ENCODE measurements around the gene STRIT1. TPM values are rescaled to one million over a fixed set of nuclear protein-coding genes. Genes with fewer than 3 reads are reported as not detected.

Gene STRIT1
- total and polyA plus RNA-seq, 7 donors, result 2.4 TPM; not detected in 6

DNA sequence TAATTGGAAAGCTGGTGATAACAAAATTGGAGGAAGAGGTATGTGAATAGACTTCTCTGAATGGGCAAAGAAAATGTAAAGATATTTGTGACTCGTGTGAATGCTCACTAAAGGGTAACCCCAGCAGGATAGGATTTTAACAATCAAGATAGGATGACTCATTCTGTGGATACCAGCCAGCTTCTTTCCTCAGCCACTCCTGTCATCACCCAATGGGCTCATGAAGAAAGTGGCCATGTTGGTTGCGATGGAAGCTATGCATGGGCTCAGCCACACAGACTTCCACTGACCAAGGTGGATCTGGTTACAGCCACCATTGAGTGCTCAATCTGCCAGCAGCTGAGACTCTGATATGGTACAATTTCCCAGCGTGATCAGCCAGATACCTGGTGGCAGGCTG lies 40.9 kb downstream of the STRIT1 start:
- Histone ChIP-seq H3K27me3 (no peaks in the 10 kb centered on the region), H3K4me1 (no peaks in the 10 kb centered on the region), H3K9me3 (no peaks in the 10 kb centered on the region), H3K27ac (no peak overlapping the region), H3K36me3 (no peaks in the 10 kb centered on the region), H3K4me3 (no peak overlapping the region)
- no peak for DNase-seq
- WGBS, 2 donors, result 85 to 91% methylated on average over 3 of the region's 3 CpGs
- TF ChIP-seq POLR2A (IDR thresholded peaks at IDR 0.05), result no peak
- intact Hi-C loops (cut with DNase I), result no loop called here

- TF ChIP-seq POLR2AphosphoS5 (IDR thresholded peaks at IDR 0.05) (no peak), POLR2A (IDR thresholded peaks at IDR 0.05) (no peak), EP300 (IDR thresholded peaks at IDR 0.05) (no peak), CTCF (IDR thresholded peaks at IDR 0.05) (no peak)
- WGBS, 2 donors, result 40 to 51% methylated on average over 2 of the region's 2 CpGs
- no peak overlapping the region for H3K4me3 ChIP-seq
These were observed 41.5 kb downstream of the STRIT1 start for GRCh38 chr3:155252021-155252420.

DNA sequence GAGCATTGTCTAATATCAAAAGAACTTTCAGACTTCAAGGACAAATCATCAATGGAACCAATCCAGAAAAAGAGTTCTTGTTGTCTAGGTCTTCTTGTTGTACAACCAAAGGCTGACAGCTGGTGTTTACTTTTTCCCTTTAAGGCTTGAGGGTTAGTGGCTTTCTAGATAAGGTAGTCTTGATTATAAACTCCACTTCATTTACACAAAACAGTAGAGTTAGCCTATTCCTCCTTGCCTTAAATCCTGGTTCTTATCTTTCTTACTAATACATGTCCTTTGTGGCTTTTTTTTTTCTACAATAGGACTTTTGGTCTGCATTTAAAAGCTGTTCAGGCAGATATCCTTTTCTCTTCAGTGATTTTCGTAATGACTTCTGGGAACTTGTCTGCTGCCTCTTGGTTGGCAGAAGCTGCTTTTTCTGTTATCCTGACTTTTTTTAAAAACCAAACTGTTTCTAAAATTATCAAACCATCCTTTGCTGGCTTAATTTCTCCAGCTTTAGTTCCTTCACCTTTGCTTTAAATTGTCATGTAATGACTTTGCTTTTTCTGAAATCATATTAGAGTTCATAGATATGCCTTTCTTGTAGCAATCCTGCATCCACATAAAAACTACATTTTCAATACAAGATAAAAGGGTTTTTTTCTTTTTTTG lies 44.8 kb downstream of the STRIT1 start:
- no peak for TF ChIP-seq CTCF (IDR thresholded peaks at IDR 0.05)
- no peak for TF ChIP-seq EP300 (IDR thresholded peaks at IDR 0.05)
- no peak for TF ChIP-seq POLR2AphosphoS5 (IDR thresholded peaks at IDR 0.05)
- no peak for TF ChIP-seq POLR2A (IDR thresholded peaks at IDR 0.05)
- WGBS, 2 donors, result 83 to 95% methylated on average over 1 of the region's 1 CpG
- DNase-seq, result no peak
- Histone ChIP-seq H3K27me3 (no peaks in the 10 kb centered on the region), H3K4me3 (no peak overlapping the region), H3K27ac (no peak overlapping the region), H3K9me3 (no peaks in the 10 kb centered on the region), H3K36me3 (no peaks in the 10 kb centered on the region), H3K4me1 (no peaks in the 10 kb centered on the region)
- intact Hi-C loops (cut with DNase I), result no loop called here

More at GRCh38 chr3:155252021-155252420, 41.5 kb downstream of the STRIT1 start:
- Histone ChIP-seq H3K36me3 (no peaks in the 10 kb centered on the region), H3K4me1 (no peaks in the 10 kb centered on the region), H3K27me3 (no peaks in the 10 kb centered on the region), H3K9me3 (no peaks in the 10 kb centered on the region), H3K27ac (no peak overlapping the region)
- DNase-seq, result no peak
- intact Hi-C loops (cut with DNase I), result no loop called here

GRCh38 chr3:155244699-155245098 lies 48.8 kb downstream of the STRIT1 start:
- intact Hi-C loops (cut with DNase I), result no loop called here
- H3K27me3 ChIP-seq, result no peaks in the 10 kb centered on the region
- H3K4me1 ChIP-seq, result no peaks in the 10 kb centered on the region
- 90 to 93% methylated on average over 3 of the region's 3 CpGs for WGBS, 2 donors
- H3K36me3 ChIP-seq, result no peaks in the 10 kb centered on the region
- no peak overlapping the region for H3K4me3 ChIP-seq
- H3K27ac ChIP-seq, result no peak overlapping the region
- H3K9me3 ChIP-seq, result no peaks in the 10 kb centered on the region
- TF ChIP-seq POLR2A (IDR thresholded peaks at IDR 0.05) (no peak), EP300 (IDR thresholded peaks at IDR 0.05) (no peak), CTCF (IDR thresholded peaks at IDR 0.05) (no peak), POLR2AphosphoS5 (IDR thresholded peaks at IDR 0.05) (no peak)
- no peak for DNase-seq

DNA sequence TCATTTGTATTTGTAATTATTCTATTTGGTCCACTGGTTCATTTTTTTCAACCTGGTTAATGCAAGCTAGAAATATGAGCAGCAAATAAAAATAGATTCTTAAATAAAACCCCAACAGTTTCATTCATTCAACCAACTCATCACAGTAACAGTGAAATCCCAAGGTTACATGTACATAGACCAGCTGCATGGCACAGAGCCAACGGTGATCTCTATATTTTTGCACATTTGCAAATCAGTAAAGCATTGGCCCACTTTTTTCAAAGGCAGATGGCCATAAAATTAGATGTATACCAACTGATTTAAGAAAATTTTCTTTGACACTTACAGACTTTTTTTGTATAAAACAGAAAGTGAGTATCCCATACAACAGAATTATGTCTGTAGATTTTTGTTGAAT lies 49.3 kb downstream of the STRIT1 start:
- Histone ChIP-seq H3K4me3 (no peak overlapping the region), H3K9me3 (no peaks in the 10 kb centered on the region), H3K4me1 (no peaks in the 10 kb centered on the region), H3K36me3 (no peaks in the 10 kb centered on the region), H3K27ac (no peak overlapping the region), H3K27me3 (no peaks in the 10 kb centered on the region)
- TF ChIP-seq POLR2AphosphoS5 (IDR thresholded peaks at IDR 0.05) (no peak), CTCF (IDR thresholded peaks at IDR 0.05) (no peak), POLR2A (IDR thresholded peaks at IDR 0.05) (no peak), EP300 (IDR thresholded peaks at IDR 0.05) (no peak)
- DNase-seq, result no peak
- 38 to 48% methylated on average over 1 of the region's 1 CpG for WGBS, 2 donors
- intact Hi-C loops (cut with DNase I), result no loop called here
